Right lobe of liver (tissue), 4 donors: ENCODE data around the gene SMIM17.

ENCODE experiments used
- POLR2A ChIP-seq: fragments of 450-650 bp; IDR thresholded peaks from one replicate; pipeline ENCODE4 v1.6.1; 2017; ENCODE audit warnings: antibody characterized with exemption, mild to moderate bottlenecking
- TF ChIP-seq, protein P1 (sequence below), 4 donors: fragments of 200-600 bp in 3 of 4; fragments of 450-650 bp in 1 of 4; IDR thresholded peaks; one replicate each; pipeline versions ENCODE4 v1.5.1 to v1.8.0; 2016 to 2022; ENCODE audit warnings: antibody characterized with exemption in 4 of 4, mild to moderate bottlenecking in 2 of 4
- donor health status: DM: no; HTN: no; CAD: no.
- donor health status: DM: no; HTN: no; CAD: no.
- donor health status: DM: no; HTN: yes; CAD: no.

DNA sequence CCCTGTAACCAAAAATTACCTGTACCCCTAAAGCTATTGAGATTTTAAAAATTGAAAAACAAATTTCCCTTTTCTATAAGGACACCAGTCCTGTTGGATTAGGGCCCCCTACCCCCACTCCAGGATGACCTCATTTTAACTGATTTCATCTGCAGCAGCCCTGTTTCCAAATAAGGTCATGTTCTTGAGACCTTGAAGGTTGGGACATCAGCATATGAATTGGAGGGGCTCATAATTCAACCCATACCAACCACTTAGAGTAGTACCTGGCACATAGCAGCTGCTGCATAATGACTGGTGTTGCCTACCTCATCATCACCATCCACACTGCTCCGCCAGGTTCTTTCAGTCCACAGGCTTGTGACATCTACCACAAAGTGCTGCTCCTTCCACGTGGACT is 30.2 kb upstream of the SMIM17 start:
- TF ChIP-seq, protein P1, sequence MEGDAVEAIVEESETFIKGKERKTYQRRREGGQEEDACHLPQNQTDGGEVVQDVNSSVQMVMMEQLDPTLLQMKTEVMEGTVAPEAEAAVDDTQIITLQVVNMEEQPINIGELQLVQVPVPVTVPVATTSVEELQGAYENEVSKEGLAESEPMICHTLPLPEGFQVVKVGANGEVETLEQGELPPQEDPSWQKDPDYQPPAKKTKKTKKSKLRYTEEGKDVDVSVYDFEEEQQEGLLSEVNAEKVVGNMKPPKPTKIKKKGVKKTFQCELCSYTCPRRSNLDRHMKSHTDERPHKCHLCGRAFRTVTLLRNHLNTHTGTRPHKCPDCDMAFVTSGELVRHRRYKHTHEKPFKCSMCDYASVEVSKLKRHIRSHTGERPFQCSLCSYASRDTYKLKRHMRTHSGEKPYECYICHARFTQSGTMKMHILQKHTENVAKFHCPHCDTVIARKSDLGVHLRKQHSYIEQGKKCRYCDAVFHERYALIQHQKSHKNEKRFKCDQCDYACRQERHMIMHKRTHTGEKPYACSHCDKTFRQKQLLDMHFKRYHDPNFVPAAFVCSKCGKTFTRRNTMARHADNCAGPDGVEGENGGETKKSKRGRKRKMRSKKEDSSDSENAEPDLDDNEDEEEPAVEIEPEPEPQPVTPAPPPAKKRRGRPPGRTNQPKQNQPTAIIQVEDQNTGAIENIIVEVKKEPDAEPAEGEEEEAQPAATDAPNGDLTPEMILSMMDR (IDR thresholded peaks at IDR 0.05) = no peak
- TF ChIP-seq POLR2A = no peak
